Measurements from ENCODE around the gene RGS9BP.

RGS9BP gene

GRCh38 chr19:32717496-32717895, 41.8 kb downstream of the RGS9BP start:
- no peaks in the 10 kb centered on the region for H3K9me2 ChIP-seq (replicated peaks; ENCODE audit: low read depth, low read length)

DNA sequence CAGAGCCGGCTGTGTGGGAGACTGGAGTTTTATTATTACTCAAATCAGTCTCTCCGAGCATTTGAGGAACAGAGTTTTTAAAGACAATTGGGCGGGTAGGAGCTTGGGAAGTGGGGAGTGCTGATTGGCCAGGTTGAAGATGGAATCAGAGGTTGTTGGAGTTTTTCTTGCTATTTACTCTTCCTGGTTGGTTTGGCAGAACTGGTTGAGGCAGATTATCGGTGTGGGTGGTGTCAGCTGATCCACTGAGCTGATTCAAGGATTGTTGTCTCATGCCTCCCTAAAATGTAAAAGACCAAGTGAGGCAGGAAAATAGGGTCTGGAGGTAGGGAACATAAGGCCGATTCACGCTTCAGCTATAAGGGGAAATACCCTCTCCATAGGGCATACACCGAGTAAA, 42.6 kb downstream of the RGS9BP start:
- no peaks in the 10 kb centered on the region for H3K79me2 ChIP-seq (ENCODE audit: insufficient read depth, low read length)
- TF ChIP-seq CTCF (conservative IDR thresholded peaks at IDR 0.05; ENCODE audit: low read length) (no peak), EZH2phosphoT487 (IDR thresholded peaks at IDR 0.05; ENCODE audit: borderline replicate concordance) (no peak)
- H4K20me1 ChIP-seq (ENCODE audit: insufficient read depth, low read length, poor library complexity, severe bottlenecking): no peaks in the 10 kb centered on the region
- H3K4me1 ChIP-seq (ENCODE audit: insufficient read depth, low read length, poor library complexity, severe bottlenecking): peaks cover 11% of the 10 kb centered on the region
- H3K36me3 ChIP-seq (ENCODE audit: insufficient read depth, low read length): peaks cover 5% of the 10 kb centered on the region; the same call in 1 of the 2 replicates
- no peak overlapping the region for H3K4me3 ChIP-seq (ENCODE audit: low read length, poor library complexity, severe bottlenecking)
- no peaks in the 10 kb centered on the region for H3K27me3 ChIP-seq (ENCODE audit: insufficient read depth, low read length, poor library complexity, severe bottlenecking)
- H3K9me2 ChIP-seq (replicated peaks; ENCODE audit: low read depth, low read length): no peaks in the 10 kb centered on the region
- no peak overlapping the region for H2AFZ ChIP-seq (ENCODE audit: low read length)
- no peak overlapping the region for H3K4me2 ChIP-seq (ENCODE audit: low read depth, low read length, poor library complexity, severe bottlenecking)
- no peaks in the 10 kb centered on the region for H3F3A ChIP-seq (ENCODE audit: low read depth)
- no peak overlapping the region for H3K9ac ChIP-seq (ENCODE audit: low read depth, low read length, poor library complexity, severe bottlenecking)
- no peaks in the 10 kb centered on the region for H3K9me3 ChIP-seq (ENCODE audit: insufficient read depth, low read depth, low read length)

More at GRCh38 chr19:32717496-32717895, 41.8 kb downstream of the RGS9BP start:
- Histone ChIP-seq H3K4me3 (ENCODE audit: low read length, poor library complexity, severe bottlenecking) (no peak overlapping the region), H3K9ac (ENCODE audit: low read depth, low read length, poor library complexity, severe bottlenecking) (no peak overlapping the region), H3K36me3 (ENCODE audit: insufficient read depth, low read length) (peaks cover 11% of the 10 kb centered on the region), H3K4me2 (ENCODE audit: low read depth, low read length, poor library complexity, severe bottlenecking) (no peak overlapping the region), H3K27me3 (ENCODE audit: insufficient read depth, low read length, poor library complexity, severe bottlenecking) (no peaks in the 10 kb centered on the region), H2AFZ (ENCODE audit: low read length) (no peak overlapping the region), H3K79me2 (ENCODE audit: insufficient read depth, low read length) (no peaks in the 10 kb centered on the region), H3K4me1 (ENCODE audit: insufficient read depth, low read length, poor library complexity, severe bottlenecking) (peaks cover 11% of the 10 kb centered on the region), H4K20me1 (ENCODE audit: insufficient read depth, low read length, poor library complexity, severe bottlenecking) (no peaks in the 10 kb centered on the region), H3K9me3 (ENCODE audit: insufficient read depth, low read depth, low read length) (no peaks in the 10 kb centered on the region), H3F3A (ENCODE audit: low read depth) (no peaks in the 10 kb centered on the region)
- TF ChIP-seq EZH2phosphoT487 (IDR thresholded peaks at IDR 0.05; ENCODE audit: borderline replicate concordance): no peak
- no peak for TF ChIP-seq CTCF (conservative IDR thresholded peaks at IDR 0.05; ENCODE audit: low read length)

DNA sequence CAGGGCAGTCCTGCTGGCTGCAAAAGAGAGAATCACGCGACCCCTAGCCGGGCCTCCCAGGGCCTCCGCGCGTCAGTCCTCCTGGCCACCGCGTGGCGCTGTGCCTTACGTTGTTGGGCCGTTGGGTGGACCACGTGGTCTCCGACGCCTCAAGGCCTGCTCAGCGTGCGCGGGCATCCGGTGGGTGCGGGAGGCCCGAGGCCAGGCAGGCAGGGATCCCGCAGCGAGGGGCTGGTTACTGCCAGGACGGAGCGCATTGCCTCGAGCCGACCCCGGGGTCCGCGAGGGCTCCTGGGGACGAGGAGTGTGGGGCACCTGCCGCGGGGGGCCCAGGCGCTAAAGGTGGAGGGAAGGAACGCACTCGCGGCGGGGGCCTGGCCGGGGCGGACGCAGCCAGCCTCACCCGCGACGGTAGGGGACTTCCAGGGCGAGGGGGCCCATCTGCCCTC, 44.0 kb downstream of the RGS9BP start, which contains the start of gene TDRD12:
TSS of gene TDRD12 (plus strand) at position 157 of the 449 bp plus-strand sequence. CDS start 306 bp downstream, outside the sequence.
- peaks cover 11% of the 10 kb centered on the region for H3K4me1 ChIP-seq (ENCODE audit: insufficient read depth, low read length, poor library complexity, severe bottlenecking)
- TF ChIP-seq CTCF (conservative IDR thresholded peaks at IDR 0.05; ENCODE audit: low read length) (0 out of 2 replicates have a peak, but pooled peaks have one; percentile 15), EZH2phosphoT487 (IDR thresholded peaks at IDR 0.05; ENCODE audit: borderline replicate concordance) (no peak)
- H3F3A ChIP-seq (ENCODE audit: low read depth): no peaks in the 10 kb centered on the region
- H3K36me3 ChIP-seq (ENCODE audit: insufficient read depth, low read length): no peaks in the 10 kb centered on the region
- no peaks in the 10 kb centered on the region for H3K9me2 ChIP-seq (replicated peaks; ENCODE audit: low read depth, low read length)
- H4K20me1 ChIP-seq (ENCODE audit: insufficient read depth, low read length, poor library complexity, severe bottlenecking): no peaks in the 10 kb centered on the region
- no peak within 1 kb of the TSS for H3K9ac ChIP-seq (ENCODE audit: low read depth, low read length, poor library complexity, severe bottlenecking)
- no peak within 1 kb of the TSS for H3K4me3 ChIP-seq (ENCODE audit: low read length, poor library complexity, severe bottlenecking)
- H3K9me3 ChIP-seq (ENCODE audit: insufficient read depth, low read depth, low read length): no peaks in the 10 kb centered on the region
- H3K4me2 ChIP-seq (ENCODE audit: low read depth, low read length, poor library complexity, severe bottlenecking): no peak within 1 kb of the TSS
- no peaks in the 10 kb centered on the region for H3K27me3 ChIP-seq (ENCODE audit: insufficient read depth, low read length, poor library complexity, severe bottlenecking)
- H2AFZ ChIP-seq (ENCODE audit: low read length): no peak within 1 kb of the TSS
- no peaks in the 10 kb centered on the region for H3K79me2 ChIP-seq (ENCODE audit: insufficient read depth, low read length)
